Mesenteric fat pad (tissue), 1 donor: ENCODE data around the gene GBA3. TPM values are rescaled to one million over a fixed set of nuclear protein-coding genes. Genes with fewer than 3 reads are reported as not detected.

Source experiments
- DNase-seq: peaks from one replicate; pipeline ENCODE4 v3.0.0-alpha.2; 2020; ENCODE audit warnings: low spot score
- total RNA-seq: library from RNA; stranded (reverse); fragmentation: NEBNext Ultra II Directional; extraction: Animal tissue kit (Norgen Biotek cat#: 25700); gene quantifications from one replicate; pipeline ENCODE4 v1.2.1, GENCODE V29; 2021
- donor health status: DM: yes; HTN: yes; CAD: no.

GBA3 gene
- total RNA-seq, 1 donor from 2014 or later, result 0.16 TPM

DNA sequence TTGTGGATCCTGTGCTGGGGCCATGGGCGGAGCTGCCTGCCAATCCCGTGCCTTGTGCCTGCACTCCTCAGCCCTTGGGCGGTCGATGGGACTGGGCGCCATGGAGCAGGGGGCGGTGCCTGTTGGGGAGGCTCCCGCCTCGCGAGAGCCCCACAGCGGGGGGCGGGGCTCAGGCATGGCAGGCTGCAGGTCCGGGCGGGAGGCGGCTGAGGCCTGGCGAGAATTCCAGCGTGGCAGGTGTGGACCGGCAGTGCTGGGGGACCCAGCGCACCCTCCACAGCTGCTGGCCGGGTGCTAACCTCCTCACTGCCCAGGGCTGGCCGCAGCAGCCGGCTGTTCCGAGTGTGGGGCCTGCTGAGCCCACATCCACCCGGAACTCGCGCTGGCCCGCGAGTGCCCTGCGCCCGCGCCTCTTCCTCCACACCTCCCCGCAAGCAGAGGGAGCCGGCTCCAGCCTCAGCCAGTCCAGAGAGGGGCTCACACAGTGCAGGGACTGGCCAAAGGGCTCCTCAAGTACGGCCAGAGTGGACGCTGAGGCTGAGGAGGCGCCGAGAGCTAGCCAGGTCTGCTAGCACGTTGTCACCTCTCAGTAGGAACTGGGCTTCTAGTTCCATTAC is 85.9 kb downstream of the GBA3 start:
- no peak for DNase-seq

DNA sequence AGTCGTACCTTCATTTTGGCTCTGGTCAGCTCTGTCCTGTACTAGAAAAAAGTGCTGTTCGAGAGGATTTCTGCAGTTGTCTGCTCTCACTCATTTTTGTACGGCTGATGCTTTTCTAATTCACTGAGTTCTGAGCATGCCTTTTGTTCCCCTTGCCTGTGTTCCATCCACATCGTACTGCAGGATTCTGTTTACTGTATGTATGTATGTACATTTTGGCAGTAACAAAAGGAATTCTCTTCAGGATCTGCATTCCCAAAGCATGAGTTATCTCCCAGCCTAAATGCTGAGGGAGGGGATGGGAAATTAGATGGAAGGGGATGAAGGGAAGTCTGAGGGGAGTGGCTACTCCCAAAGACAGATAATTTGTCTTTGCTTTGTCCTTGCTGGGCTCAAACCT is 87.6 kb downstream of the GBA3 start:
- DNase-seq, result no peak

DNA sequence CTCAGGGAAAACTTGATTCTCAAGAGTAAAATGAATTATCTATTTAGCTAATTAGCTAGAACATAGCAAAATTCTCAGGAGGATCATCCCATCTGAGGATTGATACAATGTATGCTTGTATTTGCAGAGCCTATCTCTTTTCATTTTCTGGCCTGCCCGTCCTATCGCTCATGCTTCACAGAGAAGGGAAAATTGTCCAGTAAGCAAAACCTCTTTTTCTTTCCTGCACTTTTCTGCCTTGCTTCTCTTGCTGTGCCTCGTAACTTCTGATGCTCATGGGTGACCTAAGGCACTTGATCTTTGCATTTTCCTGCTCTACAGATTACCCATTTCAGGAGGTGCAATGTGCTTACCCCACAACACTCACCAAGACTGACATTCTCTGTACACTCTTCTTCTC is 88.1 kb downstream of the GBA3 start:
- DNase-seq, result no peak

DNA sequence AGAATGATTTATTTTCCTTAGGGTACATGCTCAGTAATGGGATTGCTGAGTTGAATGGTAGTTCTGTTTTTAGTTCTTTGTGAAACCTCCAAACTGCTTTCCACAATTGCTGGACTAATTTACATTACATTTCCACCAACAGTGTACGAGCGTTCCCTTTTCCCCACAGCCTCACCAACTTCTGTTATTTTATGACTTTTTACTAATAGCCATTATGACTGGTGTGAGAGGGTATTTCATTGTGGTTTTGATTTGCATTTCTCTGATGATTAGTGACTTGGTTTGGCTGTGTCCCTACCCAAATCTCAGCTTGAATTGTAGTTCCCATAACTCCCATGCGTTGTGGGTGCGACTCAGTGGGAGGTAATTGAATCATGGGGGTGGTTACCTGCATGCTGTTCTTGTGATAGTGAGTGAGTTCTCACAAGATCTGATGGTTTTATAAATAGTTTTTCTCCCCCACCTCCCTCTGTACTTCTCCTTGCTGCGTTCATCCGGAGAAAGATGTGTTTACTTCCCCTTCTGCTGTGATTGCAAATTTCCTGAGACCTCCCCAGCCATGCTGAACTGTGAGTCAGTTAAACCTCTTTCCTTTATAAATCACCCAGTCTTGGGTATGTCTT is 95.1 kb downstream of the GBA3 start:
- DNase-seq, result no peak

DNA sequence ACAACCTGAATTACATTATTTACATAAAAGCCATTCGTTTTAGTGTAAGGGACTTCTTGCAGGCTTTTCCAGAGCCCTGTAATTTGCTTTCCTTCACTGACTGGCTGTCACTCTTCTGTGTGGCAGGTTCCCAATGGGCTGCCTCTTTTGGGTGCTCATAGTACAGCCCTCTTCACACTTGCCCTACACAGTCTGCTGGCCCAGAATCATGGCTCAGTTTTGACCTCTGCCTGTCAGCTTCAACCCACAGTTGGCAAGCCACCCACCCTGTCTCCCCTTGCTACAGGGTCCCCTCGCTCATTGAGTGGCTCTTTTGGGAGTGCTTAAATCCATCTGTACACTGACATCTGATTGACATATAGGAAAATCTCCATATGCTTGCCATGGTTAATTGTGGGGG is 97.9 kb downstream of the GBA3 start:
- DNase-seq, result no peak

GRCh38 chr4:22794732-22795131 is 102.0 kb downstream of the GBA3 start:
- DNase-seq, result no peak

DNA sequence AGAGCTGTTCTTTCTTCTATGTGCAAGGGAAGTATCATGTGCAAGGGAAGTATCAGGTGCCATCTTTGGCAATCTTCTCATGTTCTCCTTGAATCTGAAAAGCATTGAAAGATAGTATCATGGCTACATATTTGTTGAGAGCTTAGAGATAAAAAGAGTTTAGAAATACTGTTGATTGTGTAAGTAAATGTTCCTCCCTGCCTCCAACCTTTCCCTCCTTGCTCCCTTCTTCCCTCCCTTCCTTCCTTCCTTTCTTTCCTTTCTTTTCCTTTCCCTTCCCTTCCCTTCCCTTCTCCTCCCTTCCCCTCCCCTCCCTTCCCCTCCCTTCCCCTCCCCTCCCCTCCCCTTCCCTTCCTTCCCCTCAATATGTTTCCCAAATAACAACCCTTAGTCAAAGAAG is 108.7 kb downstream of the GBA3 start:
- no peak for DNase-seq

DNA sequence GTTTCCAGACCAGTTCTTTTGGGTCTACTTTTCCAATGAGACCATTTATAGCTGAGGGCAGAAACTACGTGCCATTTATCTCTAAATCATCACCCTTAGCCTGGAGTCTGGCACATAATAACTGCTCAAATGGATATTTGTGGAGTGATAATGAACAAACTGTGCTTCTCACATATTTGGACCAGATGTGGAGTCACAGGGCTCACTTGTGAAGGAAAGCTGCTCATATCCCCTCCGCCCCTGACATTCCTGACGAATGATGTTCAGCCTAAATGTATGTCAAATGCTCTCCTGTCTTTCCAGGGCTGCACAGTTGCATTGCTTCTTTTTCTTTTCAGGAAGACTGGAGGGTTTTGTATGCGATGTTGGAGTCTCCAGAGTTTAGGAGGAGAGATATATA is 110.1 kb downstream of the GBA3 start:
- no peak for DNase-seq

DNA sequence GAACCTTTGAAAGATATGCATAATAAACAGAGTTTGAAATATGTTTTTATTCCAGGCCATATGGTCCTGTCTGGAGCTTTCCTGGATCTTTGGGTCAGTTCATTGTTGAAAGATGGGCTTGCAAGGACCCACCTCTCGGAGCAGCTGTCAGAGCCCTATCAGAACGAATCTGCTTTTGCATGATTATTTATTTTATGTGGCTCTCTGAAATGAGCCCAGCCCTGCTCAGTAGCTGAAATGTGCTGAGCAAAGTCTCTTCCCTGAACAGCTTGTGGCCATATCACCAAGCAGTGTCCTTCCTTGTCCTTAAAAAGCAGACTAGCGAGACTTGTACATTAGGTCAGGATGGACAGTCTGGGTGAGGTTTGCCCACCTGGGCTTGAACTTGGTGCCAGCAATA is 110.8 kb downstream of the GBA3 start:
- no peak for DNase-seq

DNA sequence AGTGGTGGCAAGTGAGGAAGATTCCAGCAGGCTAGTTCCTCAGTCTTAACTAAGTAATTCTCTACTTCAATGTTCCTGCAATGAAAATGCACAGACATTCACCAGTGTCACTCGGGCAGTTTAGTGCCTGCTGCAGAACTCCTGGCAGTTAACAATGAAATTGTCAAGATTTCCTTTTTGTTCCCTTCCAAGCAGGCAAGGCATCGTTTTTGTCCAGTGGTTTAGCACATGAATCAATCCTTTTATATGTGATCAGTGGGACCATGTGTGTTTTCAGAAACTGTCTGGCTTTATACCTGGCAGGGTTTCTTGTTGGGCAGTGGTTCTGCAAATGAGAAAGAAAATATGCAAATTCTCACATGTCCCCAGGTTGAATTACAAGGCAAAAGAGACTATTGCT is 122.2 kb downstream of the GBA3 start:
- DNase-seq, result no peak

DNA sequence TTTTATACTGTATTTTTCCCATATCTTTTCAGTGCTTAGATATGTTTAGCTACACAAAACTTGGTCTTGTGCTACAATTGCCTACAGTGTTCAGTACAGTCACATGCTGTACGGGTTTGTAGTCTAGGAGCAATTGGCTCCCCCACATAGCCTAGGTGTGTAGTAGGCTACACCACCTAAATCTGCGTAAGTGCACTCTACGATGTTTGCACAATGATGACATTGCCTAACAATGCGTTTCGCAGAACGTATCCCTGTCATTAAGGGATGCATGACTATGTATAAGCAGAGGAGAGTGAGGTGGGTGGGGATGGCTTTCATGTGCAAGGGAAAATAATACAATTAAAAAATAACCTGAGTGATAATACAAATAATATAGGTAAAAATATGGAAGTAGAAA is 131.4 kb downstream of the GBA3 start:
- DNase-seq, result no peak

GRCh38 chr4:22842360-22843018 is 149.8 kb downstream of the GBA3 start:
- no peak for DNase-seq

- DNase-seq, result no peak
Measured at GRCh38 chr4:22848332-22848731, 155.6 kb downstream of the GBA3 start.

GRCh38 chr4:22850055-22850454 is 157.3 kb downstream of the GBA3 start:
- DNase-seq, result no peak

DNA sequence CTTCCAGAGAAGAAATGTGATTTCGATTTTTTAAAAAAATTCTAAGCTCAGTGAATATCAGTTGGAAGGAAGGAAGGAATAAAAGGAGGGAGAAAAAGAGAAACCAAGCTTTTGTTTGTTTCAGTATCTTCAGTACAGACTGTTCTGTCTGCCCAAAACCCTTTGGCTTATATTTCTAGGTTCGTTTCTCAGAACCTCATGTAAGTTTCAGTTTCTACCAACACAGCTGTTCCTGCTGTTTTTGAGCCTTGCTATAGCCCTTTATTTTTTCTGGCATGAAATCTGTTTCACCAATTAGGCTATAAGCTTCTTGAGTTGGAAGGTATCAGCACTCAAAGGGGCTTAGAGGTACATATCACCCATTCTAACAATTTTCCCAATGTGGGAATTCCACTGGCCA is 157.9 kb downstream of the GBA3 start:
- DNase-seq, result no peak

DNA sequence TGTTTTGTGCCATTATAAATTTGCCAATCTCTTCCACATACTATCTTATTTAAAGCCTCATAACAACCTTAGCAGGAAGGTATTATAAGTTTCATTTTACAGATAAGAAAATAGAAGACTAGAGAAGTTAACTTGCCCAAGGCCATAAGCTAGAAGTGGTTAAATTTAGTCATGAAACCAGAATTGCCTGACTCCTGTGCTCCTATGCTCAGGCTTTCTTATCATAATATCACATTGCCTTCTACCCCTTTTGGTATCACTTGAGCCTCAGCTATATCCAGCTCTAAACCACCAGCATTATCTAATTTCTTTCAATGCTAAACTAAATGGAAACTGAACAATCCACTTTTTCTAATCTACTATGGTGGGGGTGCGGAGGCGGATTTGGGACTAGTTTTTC is 164.7 kb downstream of the GBA3 start:
- DNase-seq, result no peak

GRCh38 chr4:22859318-22859717 is 166.6 kb downstream of the GBA3 start:
- no peak for DNase-seq

Other genes starting within 250 kb of the GBA3 start
- gene ADGRA3, start 176.9 kb upstream of the GBA3 start, total RNA-seq, result 20.7 TPM